PC-9 (cell line): ENCODE results near the gene CCDC85A. TPM values are rescaled to one million over a fixed set of nuclear protein-coding genes. Genes with fewer than 3 reads are reported as not detected.
A peak's percentile ranks its signal among the peaks of the same experiment; 100 is the strongest.

Source experiments
- BruUV-seq: library from RNA; stranded (reverse); fragments of 400-500 nt; replicated peaks from 2 replicates; lab custom pipeline; 2021; lab: Mats Ljungman, UMichigan
- CTCF ChIA-PET: fragments of 300-600 bp; sonication (Branson Sonifier 250); formaldehyde crosslinking; loops from one replicate; lab custom pipeline; 2022; ENCODE audit warnings: antibody characterized with exemption; lab: Charles Lee
- POLR2A ChIA-PET: fragments of 300-600 bp; sonication (Branson Sonifier 250); formaldehyde crosslinking; loops from one replicate; lab custom pipeline; 2022; ENCODE audit warnings: antibody characterized with exemption; ENCODE audit not compliant: unreplicated experiment; lab: Charles Lee
- DNase-seq, 2 experiments: peaks; one replicate each; pipeline versions ENCODE4 v3.0.0 to v3.0.0-alpha.2; 2015 to 2022; ENCODE audit warnings: mixed read lengths in 1 of 2
- H2AFZ ChIP-seq: fragments of 200-600 bp; sonication (generic); 2 replicates; pipeline ENCODE4 v1.8.1; 2017; ENCODE audit warnings: antibody characterized with exemption
- H3F3A ChIP-seq: fragments of 200-600 bp; sonication (generic); 2 replicates; pipeline ENCODE4 v1.8.1; 2017; ENCODE audit warnings: antibody characterized with exemption, mild to moderate bottlenecking, low read depth; ENCODE audit not compliant: insufficient read depth
- H3K27ac ChIP-seq: fragments of 200-600 bp; sonication (generic); 2 replicates; pipeline ENCODE4 v1.6.1; 2016; ENCODE audit warnings: mixed run types
- H3K27me3 ChIP-seq: fragments of 200-600 bp; sonication (generic); 2 replicates; pipeline ENCODE4 v1.6.1; 2016; ENCODE audit warnings: low read depth, mixed run types; ENCODE audit not compliant: insufficient read depth
- H3K36me3 ChIP-seq: fragments of 200-600 bp; sonication (generic); 2 replicates; pipeline ENCODE4 v1.6.1; 2016; ENCODE audit warnings: low read depth, mixed run types
- H3K4me1 ChIP-seq: fragments of 200-600 bp; sonication (generic); replicated peaks from 2 replicates; pipeline ENCODE4 v1.6.1; 2016; ENCODE audit warnings: mixed run types; ENCODE audit not compliant: insufficient read depth
- H3K4me2 ChIP-seq: fragments of 200-600 bp; sonication (generic); 2 replicates; pipeline ENCODE4 v1.6.1; 2017; ENCODE audit warnings: mixed run types
- H3K4me3 ChIP-seq: fragments of 200-600 bp; sonication (generic); 2 replicates; pipeline ENCODE4 v1.6.1; 2016; ENCODE audit warnings: mixed run types
- H3K79me2 ChIP-seq: fragments of 200-600 bp; sonication (generic); 2 replicates; pipeline ENCODE4 v1.6.1; 2017; ENCODE audit warnings: low read depth, mixed run types
- H3K9me2 ChIP-seq: fragments of 200-600 bp; sonication (generic); 2 replicates; pipeline ENCODE4 v1.8.1; 2017; ENCODE audit warnings: mild to moderate bottlenecking; ENCODE audit not compliant: insufficient read depth
- H3K9me3 ChIP-seq: fragments of 200-600 bp; sonication (generic); 2 replicates; pipeline ENCODE4 v1.8.1; 2016; ENCODE audit warnings: low read depth; ENCODE audit not compliant: insufficient read depth
- H4K20me1 ChIP-seq: fragments of 200-600 bp; sonication (generic); 2 replicates; pipeline ENCODE4 v1.8.1; 2017; ENCODE audit not compliant: insufficient read depth
- EZH2 ChIP-seq: fragments of 200-600 bp; sonication (generic); IDR thresholded peaks from 2 replicates; pipeline ENCODE4 v1.8.0; 2017; ENCODE audit warnings: antibody characterized with exemption, low read depth
- intact Hi-C: fragments of 100-400 bp; cut with micrococcal nuclease; formaldehyde crosslinking; loops from one replicate; pipeline ENCODE4 v1.10.0; 2022; ENCODE audit not compliant: unreplicated experiment
- total RNA-seq: library from RNA; stranded (reverse); gene quantifications from 2 replicates; pipeline ENCODE4 v1.2.3, GENCODE V29; 2021
- TF ChIP-seq, protein P1 (sequence below): fragments of 200-600 bp; sonication (generic); conservative IDR thresholded peaks from 2 replicates; pipeline ENCODE4 v1.6.1; 2017; ENCODE audit warnings: mixed run types, antibody characterized with exemption, mild to moderate bottlenecking, moderate library complexity

The CCDC85A gene
- total RNA-seq, 1 experiment from 2014 or later = not detected

DNA sequence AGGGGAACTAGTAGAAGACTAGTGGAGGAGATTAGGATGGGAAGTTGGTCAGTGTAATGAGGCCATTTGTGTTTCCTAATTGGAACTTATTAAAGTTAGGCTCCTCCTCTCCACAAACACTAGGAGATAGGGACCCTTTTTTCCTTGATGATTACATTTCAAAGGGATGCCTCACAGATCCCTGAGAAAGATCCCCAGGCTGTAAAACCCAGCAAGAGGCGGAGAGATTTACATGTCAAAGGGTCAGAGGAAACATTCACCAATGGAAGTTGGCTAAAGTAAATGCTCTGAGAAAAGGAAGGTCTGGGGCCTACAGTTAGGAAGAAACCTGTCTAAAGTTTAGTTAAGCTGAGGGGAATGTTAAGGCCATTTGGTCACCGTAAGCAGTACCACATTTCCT is 1.4 kb upstream of the CCDC85A start:
- ChIA-PET POLR2A (no interaction called here), CTCF (no interaction called here)
- no peaks in the 10 kb centered on the region for H3K79me2 ChIP-seq
- H3K27ac ChIP-seq = no peak overlapping the region
- H2AFZ ChIP-seq = no peak overlapping the region
- H3K9me3 ChIP-seq = no peaks in the 10 kb centered on the region
- no peaks in the 10 kb centered on the region for H3K36me3 ChIP-seq
- no peak for DNase-seq
- no peaks in the 10 kb centered on the region for H3K9me2 ChIP-seq
- no TSS peak for BruUV-seq
- no peaks in the 10 kb centered on the region for H3F3A ChIP-seq
- peaks cover 76% of the 10 kb centered on the region for H3K27me3 ChIP-seq
- H4K20me1 ChIP-seq = no peaks in the 10 kb centered on the region
- no peak overlapping the region for H3K4me2 ChIP-seq
- H3K4me3 ChIP-seq = no peak overlapping the region
- intact Hi-C loops = loop anchor here (2.0 to 5.0 kb wide), 2 partner anchors 566 to 1335 kb away; no protein-coding TSS in a partner anchor
- TF ChIP-seq, protein P1, sequence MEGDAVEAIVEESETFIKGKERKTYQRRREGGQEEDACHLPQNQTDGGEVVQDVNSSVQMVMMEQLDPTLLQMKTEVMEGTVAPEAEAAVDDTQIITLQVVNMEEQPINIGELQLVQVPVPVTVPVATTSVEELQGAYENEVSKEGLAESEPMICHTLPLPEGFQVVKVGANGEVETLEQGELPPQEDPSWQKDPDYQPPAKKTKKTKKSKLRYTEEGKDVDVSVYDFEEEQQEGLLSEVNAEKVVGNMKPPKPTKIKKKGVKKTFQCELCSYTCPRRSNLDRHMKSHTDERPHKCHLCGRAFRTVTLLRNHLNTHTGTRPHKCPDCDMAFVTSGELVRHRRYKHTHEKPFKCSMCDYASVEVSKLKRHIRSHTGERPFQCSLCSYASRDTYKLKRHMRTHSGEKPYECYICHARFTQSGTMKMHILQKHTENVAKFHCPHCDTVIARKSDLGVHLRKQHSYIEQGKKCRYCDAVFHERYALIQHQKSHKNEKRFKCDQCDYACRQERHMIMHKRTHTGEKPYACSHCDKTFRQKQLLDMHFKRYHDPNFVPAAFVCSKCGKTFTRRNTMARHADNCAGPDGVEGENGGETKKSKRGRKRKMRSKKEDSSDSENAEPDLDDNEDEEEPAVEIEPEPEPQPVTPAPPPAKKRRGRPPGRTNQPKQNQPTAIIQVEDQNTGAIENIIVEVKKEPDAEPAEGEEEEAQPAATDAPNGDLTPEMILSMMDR = no peak
- no peak for TF ChIP-seq EZH2
- H3K4me1 ChIP-seq = no peaks in the 10 kb centered on the region

DNA sequence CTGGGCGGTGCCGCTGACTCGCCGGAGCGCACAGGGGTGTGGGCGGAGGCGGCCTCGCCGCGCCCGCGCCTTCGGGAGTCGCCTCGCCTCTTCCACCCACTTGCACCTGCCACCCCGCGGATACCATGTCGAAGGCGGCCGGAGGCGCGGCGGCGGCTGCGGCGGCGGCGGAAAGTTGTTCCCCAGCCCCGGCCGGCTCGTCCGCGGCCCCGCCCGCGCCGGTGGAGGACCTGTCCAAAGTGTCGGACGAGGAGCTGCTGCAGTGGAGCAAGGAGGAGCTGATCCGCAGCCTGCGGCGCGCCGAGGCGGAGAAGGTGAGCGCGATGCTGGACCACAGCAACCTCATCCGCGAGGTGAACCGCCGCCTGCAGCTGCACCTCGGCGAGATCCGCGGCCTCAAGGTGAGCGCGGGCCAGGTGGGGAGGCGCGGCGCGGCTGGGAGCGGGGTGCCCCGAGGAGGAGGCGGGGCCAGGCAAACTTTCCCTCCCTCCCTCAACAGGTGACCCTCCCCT is 766 bp downstream of the CCDC85A start:
- peak in 1 of 2 experiments; percentile 24 for DNase-seq
- Histone ChIP-seq H3K27me3 (peaks cover 89% of the 10 kb centered on the region), H3K4me1 (no peaks in the 10 kb centered on the region), H3K9me2 (no peaks in the 10 kb centered on the region), H3F3A (no peaks in the 10 kb centered on the region), H4K20me1 (no peaks in the 10 kb centered on the region), H3K27ac (no peak overlapping the region), H3K9me3 (no peaks in the 10 kb centered on the region), H3K4me2 (no peak overlapping the region), H2AFZ (no peak overlapping the region), H3K79me2 (no peaks in the 10 kb centered on the region), H3K4me3 (no peak overlapping the region), H3K36me3 (no peaks in the 10 kb centered on the region)
- no peak for TF ChIP-seq EZH2
- TF ChIP-seq, protein P1 = no peak
- POLR2A ChIA-PET = no interaction called here
- CTCF ChIA-PET = interaction anchor here (0.8 kb wide), 1 partner anchor 145 kb away, joined by 8 read pairs; no protein-coding TSS in a partner anchor
- no TSS peak for BruUV-seq
- intact Hi-C loops = loop anchor here (5.0 kb wide), 1 partner anchor 1333 kb away; no protein-coding TSS in a partner anchor

DNA sequence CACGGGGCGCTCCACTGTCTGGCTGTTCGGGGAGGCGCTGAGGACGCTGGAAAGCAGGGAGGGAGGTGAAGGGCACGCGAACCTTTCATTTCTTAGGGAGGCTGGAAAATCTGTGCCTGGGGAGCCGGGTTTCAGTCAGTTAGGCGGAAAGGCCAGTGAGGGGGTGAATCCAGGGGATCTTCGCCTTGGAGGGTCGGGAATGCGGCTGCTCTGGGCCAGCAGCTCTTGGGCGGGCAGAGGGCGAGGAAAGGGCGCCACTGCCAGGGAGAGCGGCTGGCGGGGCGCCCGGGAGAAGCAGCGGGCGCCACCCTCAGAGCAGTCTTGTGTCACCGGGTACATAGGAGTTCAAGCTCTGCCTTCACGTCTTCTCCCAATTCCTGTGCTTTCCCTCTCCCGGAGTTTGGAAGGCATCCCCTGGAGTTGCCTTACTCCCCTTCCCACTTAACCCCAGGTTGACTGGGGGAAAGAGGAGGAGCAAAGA is 1.4 kb downstream of the CCDC85A start:
- H4K20me1 ChIP-seq = no peaks in the 10 kb centered on the region
- TF ChIP-seq EZH2 = no peak
- TF ChIP-seq, protein P1 = no peak
- no peak overlapping the region for H3K4me3 ChIP-seq
- H3K4me2 ChIP-seq = no peak overlapping the region
- H3K36me3 ChIP-seq = no peaks in the 10 kb centered on the region
- POLR2A ChIA-PET = no interaction called here
- H3F3A ChIP-seq = no peaks in the 10 kb centered on the region
- H3K27ac ChIP-seq = no peak overlapping the region
- intact Hi-C loops = no loop called here
- no peak overlapping the region for H2AFZ ChIP-seq
- peaks cover 83% of the 10 kb centered on the region for H3K27me3 ChIP-seq
- H3K9me3 ChIP-seq = no peaks in the 10 kb centered on the region
- CTCF ChIA-PET = interaction anchor here (0.8 kb wide), 1 partner anchor 145 kb away, joined by 8 read pairs; no protein-coding TSS in a partner anchor
- peak in 1 of 2 experiments; percentile 5 for DNase-seq
- no peaks in the 10 kb centered on the region for H3K79me2 ChIP-seq
- no peaks in the 10 kb centered on the region for H3K4me1 ChIP-seq
- BruUV-seq = no TSS peak
- H3K9me2 ChIP-seq = no peaks in the 10 kb centered on the region
